Type B pancreatic cell (in vitro differentiated cells): Measurements from ENCODE around the gene PHC1. TPM values are rescaled to one million over a fixed set of nuclear protein-coding genes. Genes with fewer than 3 reads are reported as not detected.
A peak's percentile ranks its signal among the peaks of the same experiment; 100 is the strongest.

Experiments used
- DNase-seq: peaks from one replicate; pipeline ENCODE4 v3.0.0; 2021; ENCODE audit warnings: mixed read lengths; ENCODE audit not compliant: unreplicated experiment; ENCODE audit errors: extremely low spot score
- H3K27ac Mint-ChIP-seq: 2 replicates; pipeline ENCODE4 v1.8.0; 2021; ENCODE audit warnings: mild to moderate bottlenecking, mixed read lengths
- H3K27me3 Mint-ChIP-seq: 2 replicates; pipeline ENCODE4 v1.8.0; 2021; ENCODE audit warnings: mixed read lengths
- H3K36me3 Mint-ChIP-seq: 2 replicates; pipeline ENCODE4 v1.8.0; 2021; ENCODE audit warnings: mixed read lengths
- H3K4me1 Mint-ChIP-seq: one replicate; pipeline ENCODE4 v1.8.0; 2021; ENCODE audit warnings: mixed read lengths; ENCODE audit not compliant: unreplicated experiment
- H3K4me3 Mint-ChIP-seq: 2 replicates; pipeline ENCODE4 v1.8.0; 2021; ENCODE audit warnings: mild to moderate bottlenecking, mixed read lengths
- H3K9me3 Mint-ChIP-seq: 2 replicates; pipeline ENCODE4 v1.8.0; 2021; ENCODE audit warnings: mixed read lengths
- total RNA-seq: library from RNA; stranded (reverse); gene quantifications from 2 replicates; pipeline ENCODE4 v1.2.1, GENCODE V29; 2021; ENCODE audit warnings: low replicate concordance
- TF ChIP-seq, protein P1 (sequence below): fragments of 200-600 bp; sonication (generic); conservative IDR thresholded peaks from 2 replicates; pipeline ENCODE4 v1.5.0; 2021; ENCODE audit warnings: antibody characterized with exemption, mild to moderate bottlenecking

The PHC1 gene
- total RNA-seq, 1 donor from 2014 or later, result 107 TPM

DNA sequence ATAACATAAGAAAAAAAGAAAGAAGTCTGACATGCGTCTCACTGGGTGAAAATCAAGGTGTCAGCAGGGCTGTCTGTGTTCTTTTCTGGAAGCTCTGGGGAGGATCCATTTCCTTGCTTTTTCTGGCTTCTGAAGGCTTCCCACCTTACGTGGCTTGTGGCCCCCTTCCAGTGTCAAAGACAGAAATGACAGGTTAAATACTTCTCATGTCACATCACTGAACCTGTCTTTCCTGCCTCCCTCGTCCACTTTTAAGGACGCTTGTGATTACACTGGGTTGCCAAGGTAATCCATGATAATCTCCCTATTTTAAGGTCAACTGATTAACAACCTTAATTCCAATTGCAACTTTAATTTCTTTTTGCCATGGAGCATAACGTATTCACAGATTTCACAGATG lies 4.6 kb upstream of the PHC1 start:
- Mint-ChIP-seq H3K27me3 (no peaks in the 10 kb centered on the region), H3K4me3 (no peak overlapping the region), H3K27ac (peak overlapping the region; percentile 64), H3K36me3 (no peaks in the 10 kb centered on the region), H3K4me1 (peaks cover 15% of the 10 kb centered on the region), H3K9me3 (no peaks in the 10 kb centered on the region)
- no peak for DNase-seq
- TF ChIP-seq, protein P1, sequence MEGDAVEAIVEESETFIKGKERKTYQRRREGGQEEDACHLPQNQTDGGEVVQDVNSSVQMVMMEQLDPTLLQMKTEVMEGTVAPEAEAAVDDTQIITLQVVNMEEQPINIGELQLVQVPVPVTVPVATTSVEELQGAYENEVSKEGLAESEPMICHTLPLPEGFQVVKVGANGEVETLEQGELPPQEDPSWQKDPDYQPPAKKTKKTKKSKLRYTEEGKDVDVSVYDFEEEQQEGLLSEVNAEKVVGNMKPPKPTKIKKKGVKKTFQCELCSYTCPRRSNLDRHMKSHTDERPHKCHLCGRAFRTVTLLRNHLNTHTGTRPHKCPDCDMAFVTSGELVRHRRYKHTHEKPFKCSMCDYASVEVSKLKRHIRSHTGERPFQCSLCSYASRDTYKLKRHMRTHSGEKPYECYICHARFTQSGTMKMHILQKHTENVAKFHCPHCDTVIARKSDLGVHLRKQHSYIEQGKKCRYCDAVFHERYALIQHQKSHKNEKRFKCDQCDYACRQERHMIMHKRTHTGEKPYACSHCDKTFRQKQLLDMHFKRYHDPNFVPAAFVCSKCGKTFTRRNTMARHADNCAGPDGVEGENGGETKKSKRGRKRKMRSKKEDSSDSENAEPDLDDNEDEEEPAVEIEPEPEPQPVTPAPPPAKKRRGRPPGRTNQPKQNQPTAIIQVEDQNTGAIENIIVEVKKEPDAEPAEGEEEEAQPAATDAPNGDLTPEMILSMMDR, result no peak

DNA sequence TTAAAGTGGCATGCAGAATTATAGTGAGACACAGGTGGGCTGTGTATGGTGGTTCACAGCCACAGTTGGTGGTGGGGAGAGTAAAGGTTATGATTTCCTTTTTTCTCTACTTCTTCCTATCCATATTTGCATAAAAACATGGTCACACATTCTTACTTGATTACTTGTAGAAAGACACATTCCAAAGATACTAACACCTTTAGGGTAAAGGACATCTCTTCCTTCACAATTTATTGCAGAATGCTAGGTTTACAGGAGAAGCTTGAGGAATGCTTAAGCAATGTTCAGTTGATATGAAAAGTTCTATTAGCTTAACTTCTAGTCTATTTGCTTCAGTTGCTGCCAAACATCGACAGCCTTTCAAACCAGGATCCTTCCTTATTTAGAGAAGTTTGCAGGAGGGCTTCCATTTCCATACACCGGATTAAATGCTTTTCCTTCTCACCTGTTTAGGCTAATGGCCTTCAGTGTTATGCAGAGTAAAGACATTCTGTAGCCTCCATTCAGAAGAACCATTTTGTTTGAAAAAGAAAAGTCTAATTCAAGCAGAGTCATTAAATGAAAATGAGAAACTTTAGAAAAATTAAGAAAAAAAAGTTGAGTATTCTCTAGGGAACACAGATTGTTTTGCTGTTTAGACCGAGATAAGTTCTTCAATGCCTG lies 2.6 kb upstream of the PHC1 start:
- Mint-ChIP-seq H3K9me3 (no peaks in the 10 kb centered on the region), H3K4me1 (peaks cover 13% of the 10 kb centered on the region), H3K4me3 (no peak overlapping the region), H3K27me3 (no peaks in the 10 kb centered on the region), H3K27ac (peak overlapping the region; percentile 54), H3K36me3 (no peaks in the 10 kb centered on the region)
- no peak for DNase-seq
- TF ChIP-seq, protein P1, result no peak

DNA sequence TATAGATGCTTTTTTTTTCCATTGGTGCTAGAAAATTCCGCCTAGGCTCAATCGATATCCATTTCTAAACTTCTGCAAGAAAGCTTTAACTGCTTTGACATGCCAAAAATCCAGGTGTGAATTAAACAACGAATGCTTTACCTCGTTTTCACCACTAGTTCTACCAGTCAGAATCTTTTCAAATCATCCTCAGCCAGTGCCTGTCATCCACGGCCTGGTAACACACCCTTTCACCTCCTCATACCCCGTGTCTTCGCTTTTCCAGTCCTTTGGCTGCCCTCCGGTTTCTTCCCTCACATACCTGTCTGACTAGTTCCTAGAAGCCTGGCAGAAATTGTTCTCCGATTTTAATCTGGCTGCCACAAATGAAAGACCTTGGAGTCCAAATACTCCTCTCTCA lies 1.4 kb upstream of the PHC1 start:
- Mint-ChIP-seq H3K4me3 (peak overlapping the region; percentile 96), H3K27ac (peak overlapping the region; percentile 98), H3K9me3 (no peaks in the 10 kb centered on the region), H3K36me3 (no peaks in the 10 kb centered on the region), H3K4me1 (peaks cover 11% of the 10 kb centered on the region), H3K27me3 (no peaks in the 10 kb centered on the region)
- DNase-seq, result no peak
- TF ChIP-seq, protein P1, result peak; percentile 65

DNA sequence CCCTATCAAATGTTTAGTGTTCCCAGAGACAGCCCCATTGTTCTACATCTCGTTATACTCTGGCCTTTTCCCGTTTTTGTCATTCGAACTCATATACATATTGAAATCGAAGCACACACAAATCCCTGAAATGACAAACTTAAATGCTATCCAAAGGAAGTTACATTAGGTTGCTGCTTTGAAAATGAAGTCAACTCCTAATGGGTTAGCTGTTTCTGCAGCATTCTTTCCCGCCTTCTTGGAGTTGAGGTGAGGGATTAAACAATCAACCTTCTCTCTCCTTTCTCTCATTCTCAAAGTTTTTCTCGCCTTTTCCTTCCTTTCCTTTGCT lies 642 bp upstream of the PHC1 start:
- TF ChIP-seq, protein P1, result no peak
- Mint-ChIP-seq H3K27me3 (no peaks in the 10 kb centered on the region), H3K27ac (peak overlapping the region; percentile 98), H3K4me1 (peaks cover 11% of the 10 kb centered on the region), H3K4me3 (peak overlapping the region; percentile 96), H3K9me3 (no peaks in the 10 kb centered on the region), H3K36me3 (peaks cover 3% of the 10 kb centered on the region)
- DNase-seq, result no peak

- H3K36me3 Mint-ChIP-seq, result peaks cover 8% of the 10 kb centered on the region
- no peak overlapping the region for H3K27ac Mint-ChIP-seq
- no peaks in the 10 kb centered on the region for H3K9me3 Mint-ChIP-seq
- H3K4me1 Mint-ChIP-seq, result peaks cover 11% of the 10 kb centered on the region
- TF ChIP-seq, protein P1, result no peak
- H3K27me3 Mint-ChIP-seq, result no peaks in the 10 kb centered on the region
- no peak overlapping the region for H3K4me3 Mint-ChIP-seq
- DNase-seq, result peak; percentile 75
These were observed 612 bp downstream of the PHC1 start for GRCh38 chr12:8914716-8915526.
